Neural crest cell (in vitro differentiated cells): ENCODE measurements around the gene GALM. TPM values are rescaled to one million over a fixed set of nuclear protein-coding genes. Genes with fewer than 3 reads are reported as not detected.
"Not testable (repeated sequence)": the region's sequence is repeated elsewhere in the genome, so short reads cannot be mapped to it uniquely, and the experiment has no call there.

Source experiments
- DNase-seq: peaks from one replicate; pipeline ENCODE4 v3.0.0; 2021; ENCODE audit warnings: low read depth, mixed read lengths, low spot score
- H3K27ac Mint-ChIP-seq: one replicate; pipeline ENCODE4 v1.8.0; 2021; ENCODE audit warnings: mild to moderate bottlenecking, mixed read lengths; ENCODE audit not compliant: unreplicated experiment
- H3K27me3 Mint-ChIP-seq: 2 replicates; pipeline ENCODE4 v1.8.0; 2021; ENCODE audit warnings: low read depth, mild to moderate bottlenecking, mixed read lengths
- H3K36me3 Mint-ChIP-seq: 2 replicates; pipeline ENCODE4 v1.8.0; 2021; ENCODE audit warnings: low read depth, mild to moderate bottlenecking, mixed read lengths
- H3K4me1 Mint-ChIP-seq: 2 replicates; pipeline ENCODE4 v1.8.0; 2021; ENCODE audit warnings: mixed read lengths
- H3K4me3 Mint-ChIP-seq: one replicate; pipeline ENCODE4 v1.8.0; 2021; ENCODE audit warnings: mild to moderate bottlenecking, mixed read lengths
- H3K9me3 Mint-ChIP-seq: 2 replicates; pipeline ENCODE4 v1.8.0; 2021; ENCODE audit warnings: mixed read lengths
- total RNA-seq: library from RNA; stranded (reverse); gene quantifications from 2 replicates; pipeline ENCODE4 v1.2.1, GENCODE V29; 2021
- TF ChIP-seq, protein P1 (sequence below): fragments of 200-600 bp; sonication (generic); conservative IDR thresholded peaks from 2 replicates; pipeline ENCODE4 v1.5.0; 2021; ENCODE audit warnings: antibody characterized with exemption, mild to moderate bottlenecking

Gene GALM
- total RNA-seq, 1 donor from 2014 or later = 12.5 TPM

DNA sequence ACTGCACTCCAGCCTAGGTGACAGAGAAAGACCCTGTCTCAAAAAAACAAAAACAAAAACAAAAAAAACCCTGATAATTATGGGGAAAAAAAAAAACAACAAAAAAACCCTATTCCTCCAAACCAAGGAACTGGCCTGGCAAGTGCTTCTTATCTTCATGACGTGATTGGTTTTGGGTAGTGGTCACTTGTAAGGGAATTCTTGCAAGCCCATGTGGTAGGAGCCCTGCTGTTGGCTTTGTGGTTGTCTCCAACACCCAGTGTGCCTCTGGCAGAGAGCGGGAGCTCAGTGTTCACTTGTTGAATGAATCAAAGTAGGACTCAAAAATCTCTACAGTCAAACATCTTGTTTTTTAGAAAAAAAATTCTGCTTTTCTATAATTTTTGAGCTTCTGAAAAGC, 6.0 kb downstream of the GALM start:
- Mint-ChIP-seq H3K36me3 (peaks cover 3% of the 10 kb centered on the region), H3K4me1 (peaks cover 4% of the 10 kb centered on the region), H3K27ac (no peak overlapping the region), H3K4me3 (no peak overlapping the region), H3K9me3 (no peaks in the 10 kb centered on the region), H3K27me3 (no peaks in the 10 kb centered on the region)
- no peak for DNase-seq
- TF ChIP-seq, protein P1, sequence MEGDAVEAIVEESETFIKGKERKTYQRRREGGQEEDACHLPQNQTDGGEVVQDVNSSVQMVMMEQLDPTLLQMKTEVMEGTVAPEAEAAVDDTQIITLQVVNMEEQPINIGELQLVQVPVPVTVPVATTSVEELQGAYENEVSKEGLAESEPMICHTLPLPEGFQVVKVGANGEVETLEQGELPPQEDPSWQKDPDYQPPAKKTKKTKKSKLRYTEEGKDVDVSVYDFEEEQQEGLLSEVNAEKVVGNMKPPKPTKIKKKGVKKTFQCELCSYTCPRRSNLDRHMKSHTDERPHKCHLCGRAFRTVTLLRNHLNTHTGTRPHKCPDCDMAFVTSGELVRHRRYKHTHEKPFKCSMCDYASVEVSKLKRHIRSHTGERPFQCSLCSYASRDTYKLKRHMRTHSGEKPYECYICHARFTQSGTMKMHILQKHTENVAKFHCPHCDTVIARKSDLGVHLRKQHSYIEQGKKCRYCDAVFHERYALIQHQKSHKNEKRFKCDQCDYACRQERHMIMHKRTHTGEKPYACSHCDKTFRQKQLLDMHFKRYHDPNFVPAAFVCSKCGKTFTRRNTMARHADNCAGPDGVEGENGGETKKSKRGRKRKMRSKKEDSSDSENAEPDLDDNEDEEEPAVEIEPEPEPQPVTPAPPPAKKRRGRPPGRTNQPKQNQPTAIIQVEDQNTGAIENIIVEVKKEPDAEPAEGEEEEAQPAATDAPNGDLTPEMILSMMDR = no peak

DNA sequence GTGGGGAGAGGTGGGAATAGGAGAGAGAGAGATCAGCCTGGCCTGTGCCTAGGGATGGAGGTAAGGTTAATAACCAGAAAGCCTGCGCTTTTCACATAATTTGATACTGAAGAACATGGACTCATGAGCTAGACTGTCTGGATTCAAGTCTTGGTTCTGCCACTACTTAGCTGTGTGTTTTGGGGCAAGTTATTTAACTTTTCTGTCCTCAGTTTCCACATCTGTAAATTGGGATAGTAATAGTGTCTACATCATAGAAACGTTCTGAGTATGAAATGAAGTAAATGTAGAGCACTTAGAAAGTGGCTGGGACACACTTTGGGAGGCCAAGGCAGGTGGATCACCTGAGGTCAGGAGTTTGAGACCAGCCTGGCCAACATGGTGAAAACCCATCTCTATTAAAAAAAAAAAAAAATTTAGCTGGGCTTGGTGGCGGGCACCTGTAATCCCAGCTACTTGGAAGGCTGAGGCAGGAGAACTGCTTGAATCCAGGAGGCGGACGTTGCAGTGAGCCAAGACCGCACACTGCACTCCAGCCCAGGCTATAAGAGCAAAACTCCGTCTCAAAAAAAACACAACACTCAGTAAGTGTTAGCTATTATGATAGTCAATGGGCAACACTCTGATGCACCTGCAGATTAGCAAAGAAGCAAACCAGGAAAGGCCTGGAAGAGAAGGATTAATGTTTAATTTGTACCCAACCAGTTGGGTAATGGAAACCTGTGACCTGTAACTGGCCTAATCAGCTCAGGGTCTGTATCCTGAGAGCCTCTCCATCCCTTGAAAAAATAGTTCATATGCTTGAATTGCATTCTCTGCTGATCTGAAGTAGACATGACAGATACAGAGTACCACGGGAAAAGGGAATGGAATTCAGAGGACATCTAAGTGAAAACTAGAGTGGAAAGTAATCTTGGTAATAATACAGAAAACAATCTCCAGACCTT, 6.8 kb downstream of the GALM start:
- H3K4me1 Mint-ChIP-seq = no peaks in the 10 kb centered on the region
- no peaks in the 10 kb centered on the region for H3K27me3 Mint-ChIP-seq
- DNase-seq = no peak
- H3K4me3 Mint-ChIP-seq = no peak overlapping the region
- no peak overlapping the region for H3K27ac Mint-ChIP-seq
- H3K36me3 Mint-ChIP-seq = peaks cover 3% of the 10 kb centered on the region
- H3K9me3 Mint-ChIP-seq = no peaks in the 10 kb centered on the region
- TF ChIP-seq, protein P1 = no peak

DNA sequence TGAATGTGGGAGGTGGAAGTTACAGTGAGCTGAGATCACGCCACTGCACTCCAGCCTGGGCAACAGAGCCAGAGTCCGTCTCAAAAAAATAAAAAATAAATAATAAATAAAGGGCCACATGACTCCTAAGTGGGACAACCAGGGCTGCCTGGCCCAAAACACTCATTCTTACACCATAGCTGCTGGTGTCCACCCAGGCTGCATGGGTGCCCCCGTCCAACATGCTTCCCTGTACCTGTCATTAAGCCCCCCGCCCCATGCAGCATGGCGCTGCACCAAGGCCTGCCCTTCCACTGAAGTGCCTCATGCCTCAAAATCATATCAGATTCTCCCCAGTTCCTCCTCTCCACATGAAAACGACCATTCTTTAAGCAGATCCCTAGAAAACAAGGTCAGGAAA, 10.8 kb downstream of the GALM start:
- Mint-ChIP-seq H3K4me1 (no peaks in the 10 kb centered on the region), H3K27me3 (no peaks in the 10 kb centered on the region), H3K27ac (no peak overlapping the region), H3K36me3 (peaks cover 11% of the 10 kb centered on the region), H3K9me3 (no peaks in the 10 kb centered on the region), H3K4me3 (no peak overlapping the region)
- no peak for DNase-seq
- TF ChIP-seq, protein P1 = no peak

DNA sequence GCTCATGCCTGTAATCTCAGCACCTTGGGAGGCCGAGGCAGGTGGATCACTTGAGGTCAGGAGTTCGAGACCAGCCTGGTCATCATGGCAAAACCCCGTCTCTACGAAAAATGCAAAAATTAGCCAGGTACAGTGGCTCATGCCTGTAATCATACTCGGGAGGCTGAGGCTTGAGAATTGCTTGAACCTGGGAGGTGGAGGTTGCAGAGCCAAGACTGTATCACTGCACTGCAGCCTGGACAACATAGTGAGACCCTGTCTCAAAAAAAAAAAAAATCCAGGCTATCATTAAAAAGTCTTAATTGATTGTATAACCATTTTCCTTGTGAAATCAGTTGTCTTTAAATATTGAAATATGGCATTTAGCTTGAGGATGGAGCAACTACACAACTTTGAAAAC, 15.0 kb downstream of the GALM start:
- not testable (repeated sequence) for H3K27me3 Mint-ChIP-seq, H3K4me3 Mint-ChIP-seq, H3K27ac Mint-ChIP-seq, DNase-seq, H3K9me3 Mint-ChIP-seq, H3K4me1 Mint-ChIP-seq
- H3K36me3 Mint-ChIP-seq = peaks cover 18% of the 10 kb centered on the region

- Mint-ChIP-seq H3K4me1 (no peaks in the 10 kb centered on the region), H3K4me3 (no peak overlapping the region), H3K9me3 (no peaks in the 10 kb centered on the region), H3K27ac (no peak overlapping the region), H3K36me3 (peaks cover 18% of the 10 kb centered on the region), H3K27me3 (no peaks in the 10 kb centered on the region)
- TF ChIP-seq, protein P1 = no peak
- no peak for DNase-seq
These were observed 16.2 kb downstream of the GALM start for GRCh38 chr2:38682008-38682575.

DNA sequence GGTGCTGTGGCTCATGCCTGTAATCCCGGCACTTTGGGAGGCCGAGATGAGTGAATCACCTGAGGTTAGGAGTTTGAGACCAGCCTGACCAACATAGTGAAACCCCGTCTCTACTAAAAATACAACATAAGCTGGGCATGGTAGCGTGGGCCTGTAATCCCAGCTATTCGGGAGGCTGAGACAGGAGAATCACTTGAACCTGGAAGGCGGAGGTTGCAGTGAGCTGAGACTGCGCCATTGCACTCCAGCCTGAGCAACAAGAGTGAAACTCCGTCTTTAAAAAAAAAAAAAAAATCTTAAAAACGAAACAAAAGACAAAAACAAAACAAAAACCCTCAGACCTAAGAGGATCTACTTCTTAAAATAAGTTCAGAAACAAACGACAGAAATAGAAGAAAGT, 16.7 kb downstream of the GALM start:
- not testable (repeated sequence) for H3K27ac Mint-ChIP-seq, H3K4me1 Mint-ChIP-seq
- H3K36me3 Mint-ChIP-seq = peaks cover 18% of the 10 kb centered on the region

More for the DNA sequence above, 16.7 kb downstream of the GALM start:
- not testable (repeated sequence) for H3K9me3 Mint-ChIP-seq, H3K4me3 Mint-ChIP-seq, DNase-seq, H3K27me3 Mint-ChIP-seq
